BLaER1 treated with 17β-estradiol and CSF1 and Interleukin-3, amounts not matched to agents 10 nM and 100 nM (cell line): ENCODE measurements around the gene HAT1.

ENCODE experiments used
- H3K27ac ChIP-seq, 11 experiments: shearing (Covaris generic); formaldehyde crosslinking; 2 replicates each; pipeline ENCODE4 v1.8.1; 2022
- H3K27me3 ChIP-seq, 11 experiments: shearing (Covaris generic); formaldehyde crosslinking; 2 replicates each; pipeline ENCODE4 v1.8.1; 2022
- H3K36me3 ChIP-seq, 11 experiments: shearing (Covaris generic); formaldehyde crosslinking; 2 replicates each; pipeline ENCODE4 v1.8.1; 2022
- H3K4me1 ChIP-seq, 10 experiments: shearing (Covaris generic); formaldehyde crosslinking; 2 replicates each; pipeline ENCODE4 v1.8.1; 2022
- H3K4me2 ChIP-seq, 11 experiments: shearing (Covaris generic); formaldehyde crosslinking; 2 replicates each; pipeline ENCODE4 v1.8.1; 2022
- H3K4me3 ChIP-seq, 10 experiments: shearing (Covaris generic); formaldehyde crosslinking; 2 replicates each; pipeline ENCODE4 v1.8.1; 2022
- H3K9ac ChIP-seq, 11 experiments: shearing (Covaris generic); formaldehyde crosslinking; 2 replicates each; pipeline ENCODE4 v1.8.1; 2022
- H3K9me3 ChIP-seq, 11 experiments: shearing (Covaris generic); formaldehyde crosslinking; replicated peaks in 1 of 11; 2 replicates each; pipeline ENCODE4 v1.8.1; 2022
- H4K20me1 ChIP-seq, 11 experiments: shearing (Covaris generic); formaldehyde crosslinking; 2 replicates each; pipeline ENCODE4 v1.8.1; 2022
- Cebpa-rat ChIP-seq, 11 experiments: shearing (Covaris generic); IDR thresholded peaks; 2 replicates each; pipeline ENCODE4 v1.8.1; 2022

The HAT1 gene

DNA sequence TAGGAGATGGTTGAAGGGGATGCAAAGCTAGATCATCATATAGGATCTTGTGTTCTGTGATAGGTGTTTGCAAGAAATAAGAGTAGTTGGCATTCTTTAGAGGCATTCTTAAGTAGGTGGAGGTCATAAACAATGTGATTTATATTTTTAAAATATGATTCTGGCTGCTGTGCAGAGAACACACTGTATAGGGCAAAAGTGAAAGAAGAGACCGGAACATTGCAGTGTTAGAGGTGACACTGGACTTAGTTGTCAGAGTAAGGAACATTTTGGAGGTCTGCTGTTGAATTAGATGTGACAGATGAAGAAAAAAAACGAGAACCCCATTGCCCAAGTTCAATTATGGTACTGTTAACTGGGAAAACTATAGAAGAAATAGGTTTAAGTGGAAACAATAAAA, 37.7 kb downstream of the HAT1 start:
- Histone ChIP-seq H4K20me1 (peaks cover 0 to 29% (median 0%) of the 10 kb centered on the region in 11 experiments; a peak in 6 of 22 replicates), H3K4me2 (peak overlapping the region in 2 of 11 experiments; percentile 20 to 84; a peak in 2 of 22 replicates), H3K4me1 (peaks cover 0 to 51% (median 26%) of the 10 kb centered on the region in 10 experiments; a peak in 14 of 20 replicates), H3K27ac (peak overlapping the region in 1 of 11 experiments; percentile 87; a peak in 1 of 22 replicates), H3K9me3 (no peaks in the 10 kb centered on the region), H3K27me3 (no peaks in the 10 kb centered on the region), H3K4me3 (no peak overlapping the region), H3K9ac (no peak overlapping the region), H3K36me3 (peaks cover 0 to 74% (median 37%) of the 10 kb centered on the region in 11 experiments; a peak in 19 of 22 replicates)
- no peak for TF ChIP-seq Cebpa-rat (IDR thresholded peaks at IDR 0.05)

DNA sequence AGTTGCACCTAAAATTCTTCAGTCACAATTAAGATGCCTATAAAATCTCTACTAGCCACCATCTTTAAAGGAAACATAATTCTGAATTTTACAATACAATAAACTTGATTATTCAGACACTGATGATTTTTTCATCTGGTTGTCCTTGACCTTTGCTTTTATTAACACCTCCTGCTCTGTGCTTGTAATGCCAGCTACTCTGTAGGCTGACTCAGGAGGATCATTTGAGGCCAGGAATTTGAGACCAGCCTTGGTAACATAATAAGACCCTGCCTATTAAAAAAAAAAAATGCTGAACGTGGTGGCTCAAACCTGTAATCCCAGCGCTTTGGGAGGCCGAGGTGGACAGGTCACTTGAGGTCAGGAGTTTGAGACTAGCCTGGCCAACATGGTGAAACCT, 38.3 kb downstream of the HAT1 start:
- H3K4me1 ChIP-seq: peaks cover 0 to 45% (median 22%) of the 10 kb centered on the region in 10 experiments; a peak in 13 of 20 replicates
- H3K4me2 ChIP-seq: no peak overlapping the region
- peaks cover 0 to 31% (median 0%) of the 10 kb centered on the region in 11 experiments; a peak in 6 of 22 replicates for H4K20me1 ChIP-seq
- no peak overlapping the region for H3K9ac ChIP-seq
- no peaks in the 10 kb centered on the region for H3K9me3 ChIP-seq
- no peak for TF ChIP-seq Cebpa-rat (IDR thresholded peaks at IDR 0.05)
- no peak overlapping the region for H3K27ac ChIP-seq
- H3K27me3 ChIP-seq: no peaks in the 10 kb centered on the region
- no peak overlapping the region for H3K4me3 ChIP-seq
- H3K36me3 ChIP-seq: peaks cover 3 to 74% (median 37%) of the 10 kb centered on the region in 11 experiments; a peak in 19 of 22 replicates

DNA sequence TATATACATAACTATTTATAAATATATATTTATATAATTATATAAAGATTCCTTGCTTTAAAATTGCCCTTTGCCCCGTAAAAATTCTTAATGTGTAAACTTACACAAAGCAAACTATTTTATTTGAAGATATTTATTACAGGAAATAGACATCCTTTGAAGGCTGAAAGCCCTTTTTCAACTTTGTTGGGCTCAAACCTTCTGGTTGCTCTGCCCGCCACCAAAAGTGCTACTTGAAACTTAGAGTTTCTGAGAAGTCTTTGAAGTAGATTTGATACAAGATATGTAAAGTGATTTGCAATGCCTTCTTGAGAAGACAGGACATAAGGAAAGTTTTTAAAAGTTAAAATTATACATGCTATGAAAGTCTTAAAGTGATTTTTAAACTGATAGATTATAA, 40.9 kb downstream of the HAT1 start:
- Histone ChIP-seq H3K4me1 (peaks cover 0 to 19% (median 5%) of the 10 kb centered on the region in 10 experiments; a peak in 11 of 20 replicates), H3K27ac (no peak overlapping the region), H3K36me3 (peaks cover 25 to 72% (median 40%) of the 10 kb centered on the region in 11 experiments), H3K9ac (no peak overlapping the region), H3K27me3 (no peaks in the 10 kb centered on the region), H4K20me1 (peaks cover 0 to 15% (median 0%) of the 10 kb centered on the region in 11 experiments; a peak in 6 of 22 replicates), H3K4me3 (no peak overlapping the region), H3K9me3 (no peaks in the 10 kb centered on the region), H3K4me2 (no peak overlapping the region)
- no peak for TF ChIP-seq Cebpa-rat (IDR thresholded peaks at IDR 0.05)

DNA sequence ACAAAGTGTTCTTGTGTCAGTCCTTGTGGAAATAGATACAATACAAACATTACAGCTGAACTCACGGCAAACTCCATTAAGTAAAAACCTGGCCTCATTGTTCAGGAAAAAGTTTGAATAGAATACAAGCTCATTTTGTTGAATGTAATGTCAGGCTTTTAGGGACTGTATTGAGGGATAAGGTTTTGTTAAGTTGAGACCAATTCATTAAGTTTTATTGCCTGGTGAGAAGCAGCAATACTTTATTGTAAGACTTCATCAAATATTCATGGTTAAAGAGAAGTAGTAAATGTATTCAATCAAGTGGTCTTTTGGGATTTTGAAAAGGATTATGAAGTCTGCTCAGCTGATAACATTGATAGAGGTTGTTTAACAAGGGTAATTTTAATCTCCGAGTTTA, 42.0 kb downstream of the HAT1 start:
- no peak overlapping the region for H3K9ac ChIP-seq
- H3K27ac ChIP-seq: no peak overlapping the region
- peaks cover 0 to 8% (median 0%) of the 10 kb centered on the region in 10 experiments; a peak in 6 of 20 replicates for H3K4me1 ChIP-seq
- TF ChIP-seq Cebpa-rat (IDR thresholded peaks at IDR 0.05): no peak
- H3K9me3 ChIP-seq: no peaks in the 10 kb centered on the region
- no peaks in the 10 kb centered on the region for H3K27me3 ChIP-seq
- peaks cover 34 to 74% (median 47%) of the 10 kb centered on the region in 11 experiments for H3K36me3 ChIP-seq
- no peak overlapping the region for H3K4me3 ChIP-seq
- H4K20me1 ChIP-seq: peaks cover 0 to 14% (median 0%) of the 10 kb centered on the region in 11 experiments; a peak in 5 of 22 replicates
- H3K4me2 ChIP-seq: no peak overlapping the region

DNA sequence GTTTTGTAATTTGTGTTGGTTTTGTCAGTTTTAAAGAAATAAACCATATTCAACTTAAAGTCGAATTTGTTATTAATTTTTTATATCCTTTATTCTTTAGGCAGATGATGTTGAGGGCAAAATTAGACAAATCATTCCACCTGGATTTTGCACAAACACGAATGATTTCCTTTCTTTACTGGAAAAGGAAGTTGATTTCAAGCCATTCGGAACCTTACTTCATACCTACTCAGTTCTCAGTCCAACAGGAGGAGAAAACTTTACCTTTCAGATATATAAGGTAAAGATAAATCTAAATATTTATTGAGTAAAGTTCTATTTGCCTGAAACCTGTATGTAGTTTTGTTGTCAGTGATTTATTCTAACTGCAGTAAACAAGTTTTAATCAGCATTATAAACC, 43.0 kb downstream of the HAT1 start:
- TF ChIP-seq Cebpa-rat (IDR thresholded peaks at IDR 0.05): no peak
- no peaks in the 10 kb centered on the region for H3K4me1 ChIP-seq
- peaks cover 0 to 14% (median 0%) of the 10 kb centered on the region in 11 experiments; a peak in 4 of 22 replicates for H4K20me1 ChIP-seq
- no peak overlapping the region for H3K9ac ChIP-seq
- H3K36me3 ChIP-seq: peaks cover 34 to 78% (median 51%) of the 10 kb centered on the region in 11 experiments
- H3K9me3 ChIP-seq: no peaks in the 10 kb centered on the region
- no peaks in the 10 kb centered on the region for H3K27me3 ChIP-seq
- H3K27ac ChIP-seq: no peak overlapping the region
- H3K4me2 ChIP-seq: no peak overlapping the region
- no peak overlapping the region for H3K4me3 ChIP-seq

DNA sequence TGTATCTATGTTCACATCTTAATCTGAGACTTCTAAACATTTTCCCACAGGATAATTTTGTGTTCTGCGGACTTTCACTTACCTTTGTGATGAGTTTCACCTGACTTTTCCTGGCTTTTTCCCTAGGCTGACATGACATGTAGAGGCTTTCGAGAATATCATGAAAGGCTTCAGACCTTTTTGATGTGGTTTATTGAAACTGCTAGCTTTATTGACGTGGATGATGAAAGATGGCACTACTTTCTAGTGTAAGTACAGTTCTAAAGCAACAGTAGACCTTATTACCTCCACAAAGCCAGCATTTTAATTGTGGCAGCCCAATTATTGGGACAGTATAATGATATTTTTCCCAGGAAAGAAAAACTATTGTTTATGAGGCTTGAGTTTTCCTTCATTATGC, 43.4 kb downstream of the HAT1 start:
- Histone ChIP-seq H3K9me3 (no peaks in the 10 kb centered on the region), H3K4me1 (no peaks in the 10 kb centered on the region), H3K27ac (no peak overlapping the region), H3K4me3 (no peak overlapping the region), H4K20me1 (peaks cover 0 to 14% (median 0%) of the 10 kb centered on the region in 11 experiments; a peak in 4 of 22 replicates), H3K36me3 (peaks cover 36 to 79% (median 54%) of the 10 kb centered on the region in 11 experiments), H3K27me3 (no peaks in the 10 kb centered on the region), H3K4me2 (no peak overlapping the region), H3K9ac (no peak overlapping the region)
- TF ChIP-seq Cebpa-rat (IDR thresholded peaks at IDR 0.05): no peak

DNA sequence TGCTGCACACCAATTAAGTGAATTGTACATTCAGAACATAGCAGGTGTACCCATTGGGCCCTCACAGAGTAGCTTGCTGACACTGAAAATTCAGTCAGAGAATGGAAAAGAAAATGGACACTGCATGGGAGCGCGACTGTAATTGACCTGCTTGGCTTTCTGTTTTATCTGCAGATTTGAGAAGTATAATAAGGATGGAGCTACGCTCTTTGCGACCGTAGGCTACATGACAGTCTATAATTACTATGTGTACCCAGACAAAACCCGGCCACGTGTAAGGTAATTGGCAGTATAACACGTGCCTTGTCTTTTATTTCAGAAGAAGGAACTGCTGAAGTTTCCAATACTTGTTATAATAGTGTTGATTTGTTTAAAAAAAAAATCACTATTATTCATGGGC, 44.0 kb downstream of the HAT1 start:
- no peak overlapping the region for H3K4me3 ChIP-seq
- no peak for TF ChIP-seq Cebpa-rat (IDR thresholded peaks at IDR 0.05)
- H3K4me2 ChIP-seq: no peak overlapping the region
- peaks cover 0 to 14% (median 0%) of the 10 kb centered on the region in 11 experiments; a peak in 4 of 22 replicates for H4K20me1 ChIP-seq
- H3K27me3 ChIP-seq: no peaks in the 10 kb centered on the region
- H3K9ac ChIP-seq: no peak overlapping the region
- peaks cover 42 to 80% (median 56%) of the 10 kb centered on the region in 11 experiments for H3K36me3 ChIP-seq
- no peaks in the 10 kb centered on the region for H3K4me1 ChIP-seq
- no peak overlapping the region for H3K27ac ChIP-seq
- no peaks in the 10 kb centered on the region for H3K9me3 ChIP-seq

DNA sequence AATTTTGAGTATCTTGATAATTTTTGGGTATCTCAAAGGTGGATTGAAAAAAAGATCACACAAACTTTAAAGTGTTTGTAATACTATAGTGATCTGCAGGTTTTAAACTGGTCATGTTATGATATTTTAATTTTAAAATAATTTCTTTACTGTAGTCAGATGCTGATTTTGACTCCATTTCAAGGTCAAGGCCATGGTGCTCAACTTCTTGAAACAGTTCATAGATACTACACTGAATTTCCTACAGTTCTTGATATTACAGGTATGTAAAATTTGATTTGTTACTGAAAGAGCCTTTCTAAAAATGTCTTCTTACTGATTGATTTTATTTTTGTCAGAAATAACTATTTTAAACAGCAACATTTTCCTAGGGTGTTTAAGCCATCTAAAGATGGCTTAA, 44.4 kb downstream of the HAT1 start:
- H3K4me3 ChIP-seq: no peak overlapping the region
- peaks cover 0 to 14% (median 0%) of the 10 kb centered on the region in 11 experiments; a peak in 5 of 22 replicates for H4K20me1 ChIP-seq
- H3K36me3 ChIP-seq: peaks cover 46 to 82% (median 60%) of the 10 kb centered on the region in 11 experiments
- no peaks in the 10 kb centered on the region for H3K27me3 ChIP-seq
- no peak overlapping the region for H3K9ac ChIP-seq
- no peak overlapping the region for H3K27ac ChIP-seq
- no peaks in the 10 kb centered on the region for H3K4me1 ChIP-seq
- no peaks in the 10 kb centered on the region for H3K9me3 ChIP-seq
- TF ChIP-seq Cebpa-rat (IDR thresholded peaks at IDR 0.05): no peak
- no peak overlapping the region for H3K4me2 ChIP-seq

DNA sequence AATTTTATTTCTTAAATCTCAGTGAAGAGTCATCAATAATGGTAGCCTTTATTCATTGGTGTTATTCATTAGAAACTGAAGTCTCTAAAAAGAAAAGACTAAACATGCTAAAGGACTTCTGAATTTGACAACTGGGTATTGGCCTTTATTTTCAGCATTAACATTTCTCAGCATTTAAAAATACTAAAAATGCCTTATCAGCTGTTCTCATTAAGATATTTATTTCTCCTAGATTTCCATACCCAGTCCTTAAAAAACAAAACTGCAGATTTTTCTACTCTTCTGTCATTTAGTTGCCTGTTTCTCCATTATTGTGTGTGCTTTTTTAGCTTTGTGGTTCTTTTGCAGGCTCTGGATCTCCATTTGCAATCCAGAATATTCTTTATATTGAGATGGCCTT, 46.2 kb downstream of the HAT1 start:
- TF ChIP-seq Cebpa-rat (IDR thresholded peaks at IDR 0.05): no peak
- no peak overlapping the region for H3K4me3 ChIP-seq
- no peak overlapping the region for H3K9ac ChIP-seq
- H3K27me3 ChIP-seq: no peaks in the 10 kb centered on the region
- H3K27ac ChIP-seq: no peak overlapping the region
- no peak overlapping the region for H3K4me2 ChIP-seq
- H3K36me3 ChIP-seq: peaks cover 59 to 93% (median 78%) of the 10 kb centered on the region in 11 experiments
- no peaks in the 10 kb centered on the region for H3K4me1 ChIP-seq
- H4K20me1 ChIP-seq: peaks cover 0 to 14% (median 0%) of the 10 kb centered on the region in 11 experiments; a peak in 5 of 22 replicates
- H3K9me3 ChIP-seq: no peaks in the 10 kb centered on the region
